SJCRH30 (cell line): Measurements from ENCODE around the gene NACC2. TPM values are rescaled to one million over a fixed set of nuclear protein-coding genes. Genes with fewer than 3 reads are reported as not detected.
A peak's percentile ranks its signal among the peaks of the same experiment; 100 is the strongest.

Experiments used
- DNase-seq, 2 experiments: peaks; one replicate each; pipeline ENCODE4 v3.0.0-alpha.2; 2015 to 2020
- H3K27ac ChIP-seq: fragments of 250-450 bp; sonication (Bioruptor Pico); 2 replicates; pipeline ENCODE4 v1.5.1; 2020; ENCODE audit warnings: mild to moderate bottlenecking, moderate library complexity
- H3K27me3 ChIP-seq: fragments of 250-450 bp; sonication (Bioruptor Pico); 2 replicates; pipeline ENCODE4 v1.5.1; 2020; ENCODE audit warnings: mild to moderate bottlenecking, moderate library complexity
- H3K36me3 ChIP-seq: fragments of 250-450 bp; sonication (Bioruptor Pico); 2 replicates; pipeline ENCODE4 v1.5.1; 2020; ENCODE audit warnings: mild to moderate bottlenecking, moderate library complexity
- H3K4me1 ChIP-seq: fragments of 250-450 bp; sonication (Bioruptor Pico); 2 replicates; pipeline ENCODE4 v1.5.1; 2020; ENCODE audit warnings: mild to moderate bottlenecking, moderate library complexity
- H3K4me3 ChIP-seq: fragments of 250-450 bp; sonication (Bioruptor Pico); 2 replicates; pipeline ENCODE4 v1.5.1; 2020; ENCODE audit warnings: mild to moderate bottlenecking, moderate library complexity
- H3K9me3 ChIP-seq: fragments of 250-450 bp; sonication (Bioruptor Pico); replicated peaks from 2 replicates; pipeline ENCODE4 v1.5.1; 2020; ENCODE audit warnings: mild to moderate bottlenecking, moderate library complexity
- total RNA-seq: library from RNA; depleted of rRNA; stranded (reverse); fragments of >200 nt; shearing (Covaris generic); gene quantifications from 2 replicates; pipeline ENCODE4 v1.2.3, GENCODE V29; 2014; rRNA removed

NACC2 gene
- 3.6 and 4.4 TPM in 2 replicates for total RNA-seq

GRCh38 chr9:136095070-136096058 is at the start of gene NACC2:
Gene NACC2 (minus strand): TSS chr9:136095289. CDS start chr9:136050521, 44,768 bp downstream.
- peak within 1 kb of the TSS; percentile 58 for H3K4me3 ChIP-seq
- H3K27ac ChIP-seq, result no peak within 1 kb of the TSS
- H3K36me3 ChIP-seq, result no peaks in the 10 kb centered on the region
- peaks cover 38% of the 10 kb centered on the region for H3K27me3 ChIP-seq
- peaks cover 38% of the 10 kb centered on the region for H3K4me1 ChIP-seq
- no peak for DNase-seq
- H3K9me3 ChIP-seq, result no peaks in the 10 kb centered on the region

- no peak overlapping the region for H3K4me3 ChIP-seq
- H3K4me1 ChIP-seq, result no peaks in the 10 kb centered on the region; the same call in 1 of the 2 replicates
- no peak for DNase-seq
- H3K9me3 ChIP-seq, result no peaks in the 10 kb centered on the region
- no peak overlapping the region for H3K27ac ChIP-seq
- no peaks in the 10 kb centered on the region for H3K36me3 ChIP-seq
- H3K27me3 ChIP-seq, result peaks cover 21% of the 10 kb centered on the region
These were observed 49.4 kb upstream of the NACC2 start for GRCh38 chr9:136144450-136144849.

GRCh38 chr9:136143215-136144001 is 48.3 kb upstream of the NACC2 start:
- peaks cover 3% of the 10 kb centered on the region for H3K4me1 ChIP-seq
- H3K36me3 ChIP-seq, result no peaks in the 10 kb centered on the region
- H3K27ac ChIP-seq, result no peak overlapping the region
- H3K27me3 ChIP-seq, result peaks cover 21% of the 10 kb centered on the region
- no peak overlapping the region for H3K4me3 ChIP-seq
- DNase-seq, result peak; percentile 65 to 81
- no peaks in the 10 kb centered on the region for H3K9me3 ChIP-seq

- DNase-seq, result no peak
- H3K27me3 ChIP-seq, result peaks cover 21% of the 10 kb centered on the region
These were observed 47.7 kb upstream of the NACC2 start for GRCh38 chr9:136142859-136143214.

GRCh38 chr9:136142414-136142796 is 47.3 kb upstream of the NACC2 start:
- Histone ChIP-seq H3K4me3 (no peak overlapping the region), H3K36me3 (no peaks in the 10 kb centered on the region), H3K9me3 (no peaks in the 10 kb centered on the region), H3K4me1 (peaks cover 11% of the 10 kb centered on the region), H3K27ac (no peak overlapping the region), H3K27me3 (peaks cover 17% of the 10 kb centered on the region)
- no peak for DNase-seq

More at GRCh38 chr9:136142859-136143214, 47.7 kb upstream of the NACC2 start:
- Histone ChIP-seq H3K36me3 (no peaks in the 10 kb centered on the region), H3K4me1 (peaks cover 7% of the 10 kb centered on the region), H3K27ac (no peak overlapping the region), H3K9me3 (no peaks in the 10 kb centered on the region), H3K4me3 (no peak overlapping the region)

- H3K4me3 ChIP-seq, result no peak overlapping the region
- DNase-seq, result no peak
- peaks cover 12% of the 10 kb centered on the region for H3K27me3 ChIP-seq
- H3K27ac ChIP-seq, result no peak overlapping the region
- H3K4me1 ChIP-seq, result peaks cover 16% of the 10 kb centered on the region
- H3K36me3 ChIP-seq, result no peaks in the 10 kb centered on the region
- no peaks in the 10 kb centered on the region for H3K9me3 ChIP-seq
These were observed 46.8 kb upstream of the NACC2 start for GRCh38 chr9:136141682-136142413.

- peaks cover 25% of the 10 kb centered on the region for H3K4me1 ChIP-seq
These were observed 45.9 kb upstream of the NACC2 start for GRCh38 chr9:136140966-136141365.

GRCh38 chr9:136140046-136140445 is 45.0 kb upstream of the NACC2 start:
- Histone ChIP-seq H3K27ac (no peak overlapping the region), H3K4me3 (no peak overlapping the region), H3K4me1 (peaks cover 35% of the 10 kb centered on the region), H3K27me3 (no peaks in the 10 kb centered on the region), H3K9me3 (no peaks in the 10 kb centered on the region), H3K36me3 (no peaks in the 10 kb centered on the region)
- no peak for DNase-seq

More at GRCh38 chr9:136140966-136141365, 45.9 kb upstream of the NACC2 start:
- Histone ChIP-seq H3K9me3 (no peaks in the 10 kb centered on the region), H3K27ac (no peak overlapping the region), H3K27me3 (peaks cover 5% of the 10 kb centered on the region), H3K36me3 (no peaks in the 10 kb centered on the region), H3K4me3 (no peak overlapping the region)
- DNase-seq, result no peak

- no peak overlapping the region for H3K27ac ChIP-seq
- peaks cover 36% of the 10 kb centered on the region for H3K4me1 ChIP-seq
- peaks cover 8% of the 10 kb centered on the region; the same call in 1 of the 2 replicates for H3K27me3 ChIP-seq
- H3K9me3 ChIP-seq, result no peaks in the 10 kb centered on the region
- H3K4me3 ChIP-seq, result no peak overlapping the region
- no peaks in the 10 kb centered on the region for H3K36me3 ChIP-seq
- DNase-seq, result peak; percentile 74 to 89
These were observed 43.5 kb upstream of the NACC2 start for GRCh38 chr9:136138566-136138965.

GRCh38 chr9:136137321-136138265 is 42.5 kb upstream of the NACC2 start:
- no peaks in the 10 kb centered on the region for H3K36me3 ChIP-seq
- H3K4me1 ChIP-seq, result peaks cover 36% of the 10 kb centered on the region
- H3K27me3 ChIP-seq, result peaks cover 10% of the 10 kb centered on the region; the same call in 1 of the 2 replicates
- DNase-seq, result peak; percentile 89
- peak overlapping the region; percentile 10; the same call in 1 of the 2 replicates for H3K27ac ChIP-seq
- no peaks in the 10 kb centered on the region for H3K9me3 ChIP-seq
- no peak overlapping the region for H3K4me3 ChIP-seq

- Histone ChIP-seq H3K27ac (0 out of 2 replicates have a peak overlapping the region, but pooled peaks have one; percentile 22), H3K4me3 (no peak overlapping the region), H3K4me1 (peaks cover 36% of the 10 kb centered on the region), H3K36me3 (no peaks in the 10 kb centered on the region), H3K9me3 (no peaks in the 10 kb centered on the region), H3K27me3 (peaks cover 14% of the 10 kb centered on the region; the same call in 1 of the 2 replicates)
- no peak for DNase-seq
These were observed 41.2 kb upstream of the NACC2 start for GRCh38 chr9:136136127-136136925.

GRCh38 chr9:136135326-136136126 is 40.4 kb upstream of the NACC2 start:
- Histone ChIP-seq H3K9me3 (no peaks in the 10 kb centered on the region), H3K27me3 (peaks cover 18% of the 10 kb centered on the region), H3K4me1 (peaks cover 41% of the 10 kb centered on the region), H3K36me3 (no peaks in the 10 kb centered on the region), H3K4me3 (no peak overlapping the region), H3K27ac (peak overlapping the region; percentile 22; the same call in 1 of the 2 replicates)
- peak; percentile 55 to 60 for DNase-seq
